Keratinocyte (primary cell): ENCODE data around the gene RUFY3. TPM values are rescaled to one million over a fixed set of nuclear protein-coding genes. Genes with fewer than 3 reads are reported as not detected.

Experiments used
- DNase-seq: peaks from one replicate; pipeline ENCODE4 v3.0.0-alpha.2; 2011; ENCODE audit warnings: low read depth, missing footprints, low spot score
- FAIRE-seq: peaks from 2 replicates; lab custom pipeline; 2011; peaks lifted over from hg19 to GRCh38; lab: Jason Lieb, UNC
- H2AFZ ChIP-seq: 2 replicates; pipeline ENCODE4 v1.6.0; 2012; ENCODE audit warnings: low read length, control low read depth, inconsistent platforms; ENCODE audit not compliant: control insufficient read depth
- H3K27ac ChIP-seq: 2 replicates; pipeline ENCODE4 v1.5.1; 2011; ENCODE audit warnings: low read length; ENCODE audit not compliant: control insufficient read depth, insufficient read depth
- H3K27me3 ChIP-seq: 3 replicates; pipeline ENCODE4 v1.6.0; 2011; ENCODE audit warnings: low read length; ENCODE audit not compliant: control insufficient read depth, insufficient read depth; ENCODE audit errors: extremely low read depth
- H3K36me3 ChIP-seq, 2 experiments: 2 replicates in 1 of 2; 3 replicates in 1 of 2; pipeline ENCODE4 v1.5.1; 2011; ENCODE audit warnings: low read length in 2 of 2, mild to moderate bottlenecking in 1 of 2; ENCODE audit not compliant: control insufficient read depth in 2 of 2, insufficient read depth in 2 of 2; ENCODE audit errors: extremely low read depth in 1 of 2
- H3K4me1 ChIP-seq: 3 replicates; pipeline ENCODE4 v1.5.1; 2011; ENCODE audit warnings: low read length; ENCODE audit not compliant: control insufficient read depth, insufficient read depth; ENCODE audit errors: extremely low read depth
- H3K4me2 ChIP-seq: 3 replicates; pipeline ENCODE4 v1.6.0; 2011; ENCODE audit warnings: low read depth, low read length; ENCODE audit not compliant: control insufficient read depth, insufficient read depth; ENCODE audit errors: extremely low read depth
- H3K4me3 ChIP-seq, 3 experiments: fragments of 200-600 bp in 1 of 3; sonication (generic) in 1 of 3; 2 replicates in 2 of 3; 3 replicates in 1 of 3; pipeline ENCODE4 v1.5.1; 2011 to 2016; ENCODE audit warnings: low read length in 3 of 3, mild to moderate bottlenecking in 3 of 3, control low read depth in 2 of 3, inconsistent platforms in 1 of 3, low read depth in 1 of 3, mixed read lengths in 1 of 3, mixed run types in 1 of 3, moderate library complexity in 1 of 3; ENCODE audit not compliant: control insufficient read depth in 2 of 3, insufficient read depth in 2 of 3; ENCODE audit errors: extremely low read depth in 1 of 3
- H3K79me2 ChIP-seq: 2 replicates; pipeline ENCODE4 v1.6.0; 2012; ENCODE audit warnings: low read length; ENCODE audit not compliant: control insufficient read depth, insufficient read depth
- H3K9ac ChIP-seq: 3 replicates; pipeline ENCODE4 v1.6.0; 2011; ENCODE audit warnings: low read length; ENCODE audit not compliant: control insufficient read depth, insufficient read depth; ENCODE audit errors: extremely low read depth
- H3K9me1 ChIP-seq: 3 replicates; pipeline ENCODE4 v1.6.0; 2011; ENCODE audit warnings: low read length; ENCODE audit not compliant: control insufficient read depth, insufficient read depth; ENCODE audit errors: extremely low read depth
- H3K9me3 ChIP-seq: 2 replicates; pipeline ENCODE4 v1.5.1; 2012; ENCODE audit warnings: low read depth, low read length; ENCODE audit not compliant: control insufficient read depth
- H4K20me1 ChIP-seq: 3 replicates; pipeline ENCODE4 v1.6.0; 2011; ENCODE audit warnings: low read length; ENCODE audit not compliant: control insufficient read depth, insufficient read depth; ENCODE audit errors: extremely low read depth
- CTCF ChIP-seq, 3 experiments: IDR thresholded peaks in 1 of 3; conservative IDR thresholded peaks in 1 of 3; optimal IDR thresholded peaks in 1 of 3; 2 replicates in 2 of 3; 3 replicates in 1 of 3; pipeline versions ENCODE3 to v1.5.1; 2011; ENCODE audit warnings: low read length in 3 of 3, mild to moderate bottlenecking in 3 of 3, moderate library complexity in 2 of 3, control low read depth in 1 of 3, inconsistent platforms in 1 of 3; ENCODE audit not compliant: insufficient read depth in 2 of 3; ENCODE audit errors: extremely low read depth in 1 of 3
- EZH2 ChIP-seq: IDR thresholded peaks from one replicate; pipeline ENCODE4 v1.6.1; 2012; ENCODE audit warnings: inconsistent platforms, mild to moderate bottlenecking, low read length, moderate library complexity
- dilution Hi-C: fragments of 300-500 bp; cut with MboI; formaldehyde crosslinking; loops from one replicate; pipeline ENCODE4 v1.7.0; 2020; ENCODE audit warnings: low sequenced_read_pairs; ENCODE audit not compliant: extremely low pct_ligation_motif_present
- polyA plus RNA-seq, 5 experiments: library from polyadenylated mRNA; depleted of rRNA in 3 of 5; stranded (reverse) in 3 of 5; stranded (forward) in 1 of 5; unstranded in 1 of 5; fragments of >200 nt; gene quantifications; 1 replicate in 1 of 5; 2 replicates in 3 of 5; 3 replicates in 1 of 5; pipeline versions ENCODE4 v1.2.1 to v1.2.3, GENCODE V29; 2011 to 2012; ENCODE audit warnings: missing spikeins in 2 of 5, low read depth in 1 of 5, low replicate concordance in 1 of 5

The RUFY3 gene
- polyA plus RNA-seq, 1 donor (not counting 4 experiments of a cell fraction or from before 2014, with no cell fraction given): 18.9 TPM

- H4K20me1 ChIP-seq: no peaks in the 10 kb centered on the region
- no peak for DNase-seq
- no peak for FAIRE-seq
- H3K4me2 ChIP-seq: no peak overlapping the region
- no peaks in the 10 kb centered on the region for H3K27me3 ChIP-seq
- dilution Hi-C loops: no loop called here
- H2AFZ ChIP-seq: no peak overlapping the region
- H3K4me1 ChIP-seq: peaks cover 25% of the 10 kb centered on the region
- H3K9me3 ChIP-seq: no peaks in the 10 kb centered on the region
- H3K9me1 ChIP-seq: no peaks in the 10 kb centered on the region
- no peak overlapping the region for H3K9ac ChIP-seq
- H3K36me3 ChIP-seq: no peaks in the 10 kb centered on the region
- peaks cover 31% of the 10 kb centered on the region for H3K79me2 ChIP-seq
- no peak overlapping the region for H3K4me3 ChIP-seq
- TF ChIP-seq CTCF (optimal IDR thresholded peaks at IDR 0.05 in 1 of 3, IDR thresholded peaks at IDR 0.05 in 1 of 3, conservative IDR thresholded peaks at IDR 0.05 in 1 of 3; ENCODE audit: extremely low read depth in 1 of 3, insufficient read depth in 2 of 3, low read length in 3 of 3): no peak
- no peak for TF ChIP-seq EZH2
- no peak overlapping the region for H3K27ac ChIP-seq
Measured at GRCh38 chr4:70715097-70715496, 6.7 kb upstream of the RUFY3 start.

GRCh38 chr4:70718811-70719604 is 2.8 kb upstream of the RUFY3 start:
- Histone ChIP-seq H3K4me2 (peak overlapping the region; percentile 84), H3K4me3 (peak overlapping the region in 1 of 3 experiments; percentile 42), H3K9me3 (no peaks in the 10 kb centered on the region), H3K79me2 (peaks cover 17% of the 10 kb centered on the region), H3K27ac (peak overlapping the region; percentile 56), H3K27me3 (no peaks in the 10 kb centered on the region), H4K20me1 (no peaks in the 10 kb centered on the region), H2AFZ (peak overlapping the region; percentile 64), H3K9me1 (no peaks in the 10 kb centered on the region), H3K4me1 (peaks cover 14% of the 10 kb centered on the region), H3K36me3 (no peaks in the 10 kb centered on the region), H3K9ac (peak overlapping the region; percentile 28)
- dilution Hi-C loops: no loop called here
- TF ChIP-seq EZH2 (no peak), CTCF (optimal IDR thresholded peaks at IDR 0.05 in 1 of 3, IDR thresholded peaks at IDR 0.05 in 1 of 3, conservative IDR thresholded peaks at IDR 0.05 in 1 of 3; ENCODE audit: extremely low read depth in 1 of 3, insufficient read depth in 2 of 3, low read length in 3 of 3) (no peak)
- FAIRE-seq: peak; percentile 83
- no peak for DNase-seq
